ENCODE measurements around the gene MORN1. TPM values are rescaled to one million over a fixed set of nuclear protein-coding genes. Genes with fewer than 3 reads are reported as not detected.

MORN1 gene
- total and polyA plus RNA-seq, 2 donors = 5.7 to 6.4 TPM

GRCh38 chr1:2376261-2376741 lies 15.1 kb downstream of the MORN1 start:
- 96% methylated on average over 23 of the region's 23 CpGs for WGBS
- no peaks in the 10 kb centered on the region for H3K27me3 ChIP-seq (ENCODE audit: control insufficient read depth in 2 of 2, insufficient read depth in 1 of 2, low read length in 1 of 2)
- no peak overlapping the region for H3K27ac ChIP-seq (ENCODE audit: low read depth in 1 of 2, low read length in 1 of 2)
- H3K4me1 ChIP-seq (ENCODE audit: control insufficient read depth in 2 of 2, insufficient read depth in 2 of 2, low read length in 2 of 2) = no peaks in the 10 kb centered on the region
- DNase-seq (ENCODE audit: low read depth in 6 of 9, low spot score in 9 of 9) = no peak
- no peaks in the 10 kb centered on the region for H3K36me3 ChIP-seq (ENCODE audit: control insufficient read depth in 2 of 2, insufficient read depth in 2 of 2, low read length in 1 of 2)
- H3K9me3 ChIP-seq (ENCODE audit: control insufficient read depth in 2 of 2, insufficient read depth in 1 of 2, low read length in 1 of 2) = no peaks in the 10 kb centered on the region
- H3K4me3 ChIP-seq (ENCODE audit: low read length in 2 of 2) = no peak overlapping the region

GRCh38 chr1:2375923-2376260 lies 15.5 kb downstream of the MORN1 start:
- Histone ChIP-seq H3K27me3 (ENCODE audit: control insufficient read depth in 2 of 2, insufficient read depth in 1 of 2, low read length in 1 of 2) (no peaks in the 10 kb centered on the region), H3K36me3 (ENCODE audit: control insufficient read depth in 2 of 2, insufficient read depth in 2 of 2, low read length in 1 of 2) (no peaks in the 10 kb centered on the region), H3K4me1 (ENCODE audit: control insufficient read depth in 2 of 2, insufficient read depth in 2 of 2, low read length in 2 of 2) (no peaks in the 10 kb centered on the region), H3K4me3 (ENCODE audit: low read length in 2 of 2) (no peak overlapping the region), H3K9me3 (ENCODE audit: control insufficient read depth in 2 of 2, insufficient read depth in 1 of 2, low read length in 1 of 2) (no peaks in the 10 kb centered on the region), H3K27ac (ENCODE audit: low read depth in 1 of 2, low read length in 1 of 2) (no peak overlapping the region)
- WGBS = 96% methylated on average over 7 of the region's 7 CpGs
- no peak for DNase-seq (ENCODE audit: low read depth in 6 of 9, low spot score in 9 of 9)

GRCh38 chr1:2375246-2375922 lies 16.0 kb downstream of the MORN1 start:
- H3K4me3 ChIP-seq (ENCODE audit: low read length in 2 of 2) = no peak overlapping the region
- WGBS = 96% methylated on average over 23 of the region's 23 CpGs
- H3K27me3 ChIP-seq (ENCODE audit: control insufficient read depth in 2 of 2, insufficient read depth in 1 of 2, low read length in 1 of 2) = no peaks in the 10 kb centered on the region
- no peak for DNase-seq (ENCODE audit: low read depth in 6 of 9, low spot score in 9 of 9)
- H3K27ac ChIP-seq (ENCODE audit: low read depth in 1 of 2, low read length in 1 of 2) = no peak overlapping the region
- H3K9me3 ChIP-seq (ENCODE audit: control insufficient read depth in 2 of 2, insufficient read depth in 1 of 2, low read length in 1 of 2) = no peaks in the 10 kb centered on the region
- no peaks in the 10 kb centered on the region for H3K4me1 ChIP-seq (ENCODE audit: control insufficient read depth in 2 of 2, insufficient read depth in 2 of 2, low read length in 2 of 2)
- no peaks in the 10 kb centered on the region for H3K36me3 ChIP-seq (ENCODE audit: control insufficient read depth in 2 of 2, insufficient read depth in 2 of 2, low read length in 1 of 2)

GRCh38 chr1:2374252-2375155 lies 16.9 kb downstream of the MORN1 start:
- H3K27ac ChIP-seq (ENCODE audit: low read depth in 1 of 2, low read length in 1 of 2) = no peak overlapping the region
- H3K27me3 ChIP-seq (ENCODE audit: control insufficient read depth in 2 of 2, insufficient read depth in 1 of 2, low read length in 1 of 2) = no peaks in the 10 kb centered on the region
- H3K4me1 ChIP-seq (ENCODE audit: control insufficient read depth in 2 of 2, insufficient read depth in 2 of 2, low read length in 2 of 2) = no peaks in the 10 kb centered on the region
- H3K36me3 ChIP-seq (ENCODE audit: control insufficient read depth in 2 of 2, insufficient read depth in 2 of 2, low read length in 1 of 2) = no peaks in the 10 kb centered on the region
- no peak overlapping the region for H3K4me3 ChIP-seq (ENCODE audit: low read length in 2 of 2)
- WGBS = 94% methylated on average over 17 of the region's 17 CpGs
- no peaks in the 10 kb centered on the region for H3K9me3 ChIP-seq (ENCODE audit: control insufficient read depth in 2 of 2, insufficient read depth in 1 of 2, low read length in 1 of 2)
- DNase-seq (ENCODE audit: low read depth in 6 of 9, low spot score in 9 of 9) = no peak

- Histone ChIP-seq H3K4me3 (ENCODE audit: low read length in 2 of 2) (no peak overlapping the region), H3K4me1 (ENCODE audit: control insufficient read depth in 2 of 2, insufficient read depth in 2 of 2, low read length in 2 of 2) (no peaks in the 10 kb centered on the region), H3K36me3 (ENCODE audit: control insufficient read depth in 2 of 2, insufficient read depth in 2 of 2, low read length in 1 of 2) (no peaks in the 10 kb centered on the region), H3K27ac (ENCODE audit: low read depth in 1 of 2, low read length in 1 of 2) (no peak overlapping the region), H3K9me3 (ENCODE audit: control insufficient read depth in 2 of 2, insufficient read depth in 1 of 2, low read length in 1 of 2) (no peaks in the 10 kb centered on the region), H3K27me3 (ENCODE audit: control insufficient read depth in 2 of 2, insufficient read depth in 1 of 2, low read length in 1 of 2) (no peaks in the 10 kb centered on the region)
- no peak for DNase-seq (ENCODE audit: low read depth in 6 of 9, low spot score in 9 of 9)
- 96% methylated on average over 20 of the region's 20 CpGs for WGBS
Measured at GRCh38 chr1:2373551-2374251, 17.7 kb downstream of the MORN1 start.

- WGBS = 97% methylated on average over 36 of the region's 36 CpGs
- H3K9me3 ChIP-seq (ENCODE audit: control insufficient read depth in 2 of 2, insufficient read depth in 1 of 2, low read length in 1 of 2) = no peaks in the 10 kb centered on the region
- no peaks in the 10 kb centered on the region for H3K4me1 ChIP-seq (ENCODE audit: control insufficient read depth in 2 of 2, insufficient read depth in 2 of 2, low read length in 2 of 2)
- no peak overlapping the region for H3K27ac ChIP-seq (ENCODE audit: low read depth in 1 of 2, low read length in 1 of 2)
- H3K4me3 ChIP-seq (ENCODE audit: low read length in 2 of 2) = no peak overlapping the region
- DNase-seq (ENCODE audit: low read depth in 6 of 9, low spot score in 9 of 9) = no peak
- H3K36me3 ChIP-seq (ENCODE audit: control insufficient read depth in 2 of 2, insufficient read depth in 2 of 2, low read length in 1 of 2) = no peaks in the 10 kb centered on the region
- H3K27me3 ChIP-seq (ENCODE audit: control insufficient read depth in 2 of 2, insufficient read depth in 1 of 2, low read length in 1 of 2) = no peaks in the 10 kb centered on the region
Measured at GRCh38 chr1:2372551-2373490, 18.5 kb downstream of the MORN1 start.

GRCh38 chr1:2368053-2368744 lies 23.2 kb downstream of the MORN1 start:
- H3K27me3 ChIP-seq (ENCODE audit: control insufficient read depth in 2 of 2, insufficient read depth in 1 of 2, low read length in 1 of 2) = no peaks in the 10 kb centered on the region
- H3K36me3 ChIP-seq (ENCODE audit: control insufficient read depth in 2 of 2, insufficient read depth in 2 of 2, low read length in 1 of 2) = no peaks in the 10 kb centered on the region
- no peak overlapping the region for H3K27ac ChIP-seq (ENCODE audit: low read depth in 1 of 2, low read length in 1 of 2)
- no peaks in the 10 kb centered on the region for H3K4me1 ChIP-seq (ENCODE audit: control insufficient read depth in 2 of 2, insufficient read depth in 2 of 2, low read length in 2 of 2)
- H3K4me3 ChIP-seq (ENCODE audit: low read length in 2 of 2) = no peak overlapping the region
- no peaks in the 10 kb centered on the region for H3K9me3 ChIP-seq (ENCODE audit: control insufficient read depth in 2 of 2, insufficient read depth in 1 of 2, low read length in 1 of 2)
- 97% methylated on average over 8 of the region's 8 CpGs for WGBS
- no peak for DNase-seq (ENCODE audit: low read depth in 6 of 9, low spot score in 9 of 9)

GRCh38 chr1:2363847-2364513 lies 27.4 kb downstream of the MORN1 start:
- Histone ChIP-seq H3K27me3 (ENCODE audit: control insufficient read depth in 2 of 2, insufficient read depth in 1 of 2, low read length in 1 of 2) (no peaks in the 10 kb centered on the region), H3K4me3 (ENCODE audit: low read length in 2 of 2) (no peak overlapping the region), H3K4me1 (ENCODE audit: control insufficient read depth in 2 of 2, insufficient read depth in 2 of 2, low read length in 2 of 2) (no peaks in the 10 kb centered on the region), H3K36me3 (ENCODE audit: control insufficient read depth in 2 of 2, insufficient read depth in 2 of 2, low read length in 1 of 2) (no peaks in the 10 kb centered on the region), H3K27ac (ENCODE audit: low read depth in 1 of 2, low read length in 1 of 2) (no peak overlapping the region), H3K9me3 (ENCODE audit: control insufficient read depth in 2 of 2, insufficient read depth in 1 of 2, low read length in 1 of 2) (no peaks in the 10 kb centered on the region)
- WGBS = 98% methylated on average over 2 of the region's 2 CpGs
- DNase-seq (ENCODE audit: low read depth in 6 of 9, low spot score in 9 of 9) = no peak
